ENCODE data around the gene CNFN.

The CNFN gene

GRCh38 chr19:42355896-42356295, 34.2 kb downstream of the CNFN start:
- H3K9ac ChIP-seq (ENCODE audit: low read depth, low read length), result no peak overlapping the region
- no peaks in the 10 kb centered on the region for H3K9me3 ChIP-seq (ENCODE audit: insufficient read depth, low read length, severe bottlenecking)
- no peak overlapping the region for H3K4me3 ChIP-seq (ENCODE audit: low read depth in 1 of 2, low read length in 2 of 2)
- DNase-seq (no peak), ATAC-seq (ENCODE audit: insufficient read depth, low read depth) (no peak)
- TF ChIP-seq, protein P1, sequence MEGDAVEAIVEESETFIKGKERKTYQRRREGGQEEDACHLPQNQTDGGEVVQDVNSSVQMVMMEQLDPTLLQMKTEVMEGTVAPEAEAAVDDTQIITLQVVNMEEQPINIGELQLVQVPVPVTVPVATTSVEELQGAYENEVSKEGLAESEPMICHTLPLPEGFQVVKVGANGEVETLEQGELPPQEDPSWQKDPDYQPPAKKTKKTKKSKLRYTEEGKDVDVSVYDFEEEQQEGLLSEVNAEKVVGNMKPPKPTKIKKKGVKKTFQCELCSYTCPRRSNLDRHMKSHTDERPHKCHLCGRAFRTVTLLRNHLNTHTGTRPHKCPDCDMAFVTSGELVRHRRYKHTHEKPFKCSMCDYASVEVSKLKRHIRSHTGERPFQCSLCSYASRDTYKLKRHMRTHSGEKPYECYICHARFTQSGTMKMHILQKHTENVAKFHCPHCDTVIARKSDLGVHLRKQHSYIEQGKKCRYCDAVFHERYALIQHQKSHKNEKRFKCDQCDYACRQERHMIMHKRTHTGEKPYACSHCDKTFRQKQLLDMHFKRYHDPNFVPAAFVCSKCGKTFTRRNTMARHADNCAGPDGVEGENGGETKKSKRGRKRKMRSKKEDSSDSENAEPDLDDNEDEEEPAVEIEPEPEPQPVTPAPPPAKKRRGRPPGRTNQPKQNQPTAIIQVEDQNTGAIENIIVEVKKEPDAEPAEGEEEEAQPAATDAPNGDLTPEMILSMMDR (IDR thresholded peaks at IDR 0.05; ENCODE audit: borderline replicate concordance, extremely low read depth, low read length, poor library complexity, severe bottlenecking), result no peak
- no peak for TF ChIP-seq EZH2 (IDR thresholded peaks at IDR 0.05; ENCODE audit: borderline replicate concordance, low read depth, low read length, severe bottlenecking)
- H2AFZ ChIP-seq (ENCODE audit: low read depth, low read length), result no peak overlapping the region
- no peaks in the 10 kb centered on the region for H3K4me1 ChIP-seq (ENCODE audit: insufficient read depth, low read length)
- H3K36me3 ChIP-seq (ENCODE audit: insufficient read depth, low read length), result peaks cover 50% of the 10 kb centered on the region
- H3K27me3 ChIP-seq (ENCODE audit: insufficient read depth, low read length, poor library complexity), result no peaks in the 10 kb centered on the region
- no peaks in the 10 kb centered on the region for H4K20me1 ChIP-seq (ENCODE audit: insufficient read depth, low read length)
- H3K27ac ChIP-seq (ENCODE audit: low read length), result no peak overlapping the region
- H3K79me2 ChIP-seq (ENCODE audit: insufficient read depth, low read length), result no peaks in the 10 kb centered on the region
- H3K4me2 ChIP-seq (ENCODE audit: insufficient read depth, low read length), result no peak overlapping the region

- H3K9me3 ChIP-seq (ENCODE audit: insufficient read depth, low read length, severe bottlenecking), result no peaks in the 10 kb centered on the region
- H4K20me1 ChIP-seq (ENCODE audit: insufficient read depth, low read length), result no peaks in the 10 kb centered on the region
- no peak overlapping the region for H3K4me2 ChIP-seq (ENCODE audit: insufficient read depth, low read length)
- TF ChIP-seq, protein P1 (IDR thresholded peaks at IDR 0.05; ENCODE audit: borderline replicate concordance, extremely low read depth, low read length, poor library complexity, severe bottlenecking), result no peak
- no peak for TF ChIP-seq EZH2 (IDR thresholded peaks at IDR 0.05; ENCODE audit: borderline replicate concordance, low read depth, low read length, severe bottlenecking)
- no peak overlapping the region for H2AFZ ChIP-seq (ENCODE audit: low read depth, low read length)
- ATAC-seq (ENCODE audit: insufficient read depth, low read depth) (no peak), DNase-seq (no peak)
- no peaks in the 10 kb centered on the region for H3K79me2 ChIP-seq (ENCODE audit: insufficient read depth, low read length)
- H3K4me3 ChIP-seq (ENCODE audit: low read depth in 1 of 2, low read length in 2 of 2), result no peak overlapping the region
- H3K9ac ChIP-seq (ENCODE audit: low read depth, low read length), result no peak overlapping the region
- H3K27me3 ChIP-seq (ENCODE audit: insufficient read depth, low read length, poor library complexity), result no peaks in the 10 kb centered on the region
- H3K4me1 ChIP-seq (ENCODE audit: insufficient read depth, low read length), result no peaks in the 10 kb centered on the region
- H3K36me3 ChIP-seq (ENCODE audit: insufficient read depth, low read length), result peaks cover 48% of the 10 kb centered on the region
- H3K27ac ChIP-seq (ENCODE audit: low read length), result no peak overlapping the region
These were observed 36.6 kb downstream of the CNFN start for GRCh38 chr19:42353341-42354015.

DNA sequence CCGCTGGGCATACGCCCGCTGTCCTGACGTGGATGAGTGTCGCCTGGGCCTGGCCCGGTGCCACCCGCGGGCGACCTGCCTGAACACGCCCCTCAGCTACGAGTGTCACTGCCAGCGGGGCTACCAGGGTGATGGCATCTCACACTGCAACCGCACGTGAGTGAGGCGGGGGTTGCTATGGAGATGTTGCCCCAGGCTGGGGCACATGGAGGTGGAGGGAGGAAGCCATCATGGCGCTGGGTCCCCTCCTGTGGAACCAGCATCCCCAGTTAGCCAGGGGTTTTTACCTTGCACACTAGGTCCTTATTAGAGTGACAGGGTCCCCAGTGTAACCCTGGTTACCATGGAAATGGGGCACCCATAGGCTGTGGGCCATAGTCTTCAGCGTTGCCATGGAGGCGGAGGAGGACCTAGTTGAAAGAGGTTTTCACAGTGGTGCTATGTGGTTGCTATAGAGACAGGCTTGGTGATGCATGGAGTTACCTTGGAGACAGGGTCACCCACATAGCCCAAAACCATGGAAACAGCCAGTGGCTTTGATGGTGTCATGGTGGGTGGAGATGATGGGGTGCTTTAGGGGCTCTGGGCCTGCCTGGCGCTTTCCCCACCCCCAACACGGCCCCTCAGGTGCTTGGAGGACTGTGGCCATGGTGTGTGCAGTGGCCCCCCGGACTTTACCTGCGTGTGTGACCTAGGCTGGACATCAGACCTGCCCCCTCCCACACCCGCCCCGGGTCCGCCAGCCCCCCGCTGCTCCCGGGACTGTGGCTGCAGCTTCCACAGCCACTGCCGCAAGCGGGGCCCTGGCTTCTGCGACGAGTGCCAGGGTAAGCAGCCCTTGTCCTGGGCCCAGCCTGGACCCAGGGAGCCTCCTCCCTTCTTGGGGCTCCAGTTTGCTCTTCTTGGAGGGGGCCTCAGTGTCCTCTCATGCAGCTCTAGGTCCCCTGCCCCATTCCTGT, 37.5 kb downstream of the CNFN start:
- H3K4me3 ChIP-seq (ENCODE audit: low read depth in 1 of 2, low read length in 2 of 2), result no peak overlapping the region
- H3K4me1 ChIP-seq (ENCODE audit: insufficient read depth, low read length), result no peaks in the 10 kb centered on the region
- ATAC-seq (ENCODE audit: insufficient read depth, low read depth) (no peak), DNase-seq (no peak)
- H2AFZ ChIP-seq (ENCODE audit: low read depth, low read length), result no peak overlapping the region
- H3K36me3 ChIP-seq (ENCODE audit: insufficient read depth, low read length), result peaks cover 44% of the 10 kb centered on the region
- H3K9me3 ChIP-seq (ENCODE audit: insufficient read depth, low read length, severe bottlenecking), result no peaks in the 10 kb centered on the region
- H3K27ac ChIP-seq (ENCODE audit: low read length), result no peak overlapping the region
- H3K4me2 ChIP-seq (ENCODE audit: insufficient read depth, low read length), result no peak overlapping the region
- H3K79me2 ChIP-seq (ENCODE audit: insufficient read depth, low read length), result no peaks in the 10 kb centered on the region
- H3K27me3 ChIP-seq (ENCODE audit: insufficient read depth, low read length, poor library complexity), result no peaks in the 10 kb centered on the region
- no peak for TF ChIP-seq EZH2 (IDR thresholded peaks at IDR 0.05; ENCODE audit: borderline replicate concordance, low read depth, low read length, severe bottlenecking)
- TF ChIP-seq, protein P1 (IDR thresholded peaks at IDR 0.05; ENCODE audit: borderline replicate concordance, extremely low read depth, low read length, poor library complexity, severe bottlenecking), result no peak
- H4K20me1 ChIP-seq (ENCODE audit: insufficient read depth, low read length), result 0 out of 2 replicates have a peak, but pooled peaks cover 2% of the 10 kb centered on the region
- no peak overlapping the region for H3K9ac ChIP-seq (ENCODE audit: low read depth, low read length)

All from DND-41 (cell line).